Measurements from ENCODE around the gene DENND5B.
"Not testable (repeated sequence)": the region's sequence is repeated elsewhere in the genome, so short reads cannot be mapped to it uniquely, and the experiment has no call there.

Gene DENND5B

GRCh38 chr12:31460024-31460423 is 130.9 kb downstream of the DENND5B start:
- FAIRE-seq = no peak

GRCh38 chr12:31456562-31456961 is 134.4 kb downstream of the DENND5B start:
- FAIRE-seq = no peak

- FAIRE-seq = no peak
Measured at GRCh38 chr12:31444736-31445135, 146.2 kb downstream of the DENND5B start.

GRCh38 chr12:31440586-31440985 is 150.3 kb downstream of the DENND5B start:
- no peak for FAIRE-seq

- FAIRE-seq = no peak
Measured at GRCh38 chr12:31440134-31440533, 150.8 kb downstream of the DENND5B start.

GRCh38 chr12:31431721-31432240 is 159.2 kb downstream of the DENND5B start:
- FAIRE-seq = no peak

GRCh38 chr12:31423405-31423804 is 167.5 kb downstream of the DENND5B start:
- FAIRE-seq = no peak

GRCh38 chr12:31412292-31412801 is 178.6 kb downstream of the DENND5B start:
- no peak for FAIRE-seq

- no peak for FAIRE-seq
Measured at GRCh38 chr12:31408763-31409162, 182.2 kb downstream of the DENND5B start.

- FAIRE-seq = no peak
Measured at GRCh38 chr12:31407562-31407961, 183.4 kb downstream of the DENND5B start.

- no peak for FAIRE-seq
Measured at GRCh38 chr12:31406345-31406744, 184.6 kb downstream of the DENND5B start.

- FAIRE-seq = no peak
Measured at GRCh38 chr12:31405021-31405420, 185.9 kb downstream of the DENND5B start.

GRCh38 chr12:31403099-31403607 is 187.8 kb downstream of the DENND5B start:
- FAIRE-seq = peak; percentile 96

GRCh38 chr12:31393004-31393550 is 197.9 kb downstream of the DENND5B start:
- FAIRE-seq = no peak

- no peak for FAIRE-seq
Measured at GRCh38 chr12:31390991-31391390, 199.9 kb downstream of the DENND5B start.

- no peak for FAIRE-seq
Measured at GRCh38 chr12:31388713-31389112, 202.2 kb downstream of the DENND5B start.

- no peak for FAIRE-seq
Measured at GRCh38 chr12:31387466-31387865, 203.5 kb downstream of the DENND5B start.

- FAIRE-seq = no peak
Measured at GRCh38 chr12:31387011-31387410, 203.9 kb downstream of the DENND5B start.

- FAIRE-seq = no peak
Measured at GRCh38 chr12:31386364-31386777, 204.6 kb downstream of the DENND5B start.

GRCh38 chr12:31377210-31377609 is 213.7 kb downstream of the DENND5B start:
- FAIRE-seq = not testable (repeated sequence)

- not testable (repeated sequence) for FAIRE-seq
Measured at GRCh38 chr12:31375422-31375821, 215.5 kb downstream of the DENND5B start.

GRCh38 chr12:31371256-31371620 is 219.7 kb downstream of the DENND5B start:
- FAIRE-seq = no peak

- FAIRE-seq = no peak
Measured at GRCh38 chr12:31370531-31371255, 220.2 kb downstream of the DENND5B start.
